HFF-Myc (cell line): ENCODE measurements around the gene DUS2.

Source experiments
- DNase-seq: peaks from one replicate; pipeline ENCODE4 v3.0.0-alpha.2; 2011; ENCODE audit warnings: low read depth; ENCODE audit errors: extremely low read depth
- H3K4me3 ChIP-seq: replicated peaks from 2 replicates; pipeline ENCODE4 v1.5.1; 2011; ENCODE audit warnings: low read depth, mild to moderate bottlenecking, control low read depth, low read length
- TF ChIP-seq, protein P1 (sequence below): IDR thresholded peaks from 2 replicates; pipeline ENCODE4 v1.5.1; 2012; ENCODE audit warnings: mild to moderate bottlenecking, low read depth, low read length, control low read depth; ENCODE audit errors: missing control alignments

The DUS2 gene

DNA sequence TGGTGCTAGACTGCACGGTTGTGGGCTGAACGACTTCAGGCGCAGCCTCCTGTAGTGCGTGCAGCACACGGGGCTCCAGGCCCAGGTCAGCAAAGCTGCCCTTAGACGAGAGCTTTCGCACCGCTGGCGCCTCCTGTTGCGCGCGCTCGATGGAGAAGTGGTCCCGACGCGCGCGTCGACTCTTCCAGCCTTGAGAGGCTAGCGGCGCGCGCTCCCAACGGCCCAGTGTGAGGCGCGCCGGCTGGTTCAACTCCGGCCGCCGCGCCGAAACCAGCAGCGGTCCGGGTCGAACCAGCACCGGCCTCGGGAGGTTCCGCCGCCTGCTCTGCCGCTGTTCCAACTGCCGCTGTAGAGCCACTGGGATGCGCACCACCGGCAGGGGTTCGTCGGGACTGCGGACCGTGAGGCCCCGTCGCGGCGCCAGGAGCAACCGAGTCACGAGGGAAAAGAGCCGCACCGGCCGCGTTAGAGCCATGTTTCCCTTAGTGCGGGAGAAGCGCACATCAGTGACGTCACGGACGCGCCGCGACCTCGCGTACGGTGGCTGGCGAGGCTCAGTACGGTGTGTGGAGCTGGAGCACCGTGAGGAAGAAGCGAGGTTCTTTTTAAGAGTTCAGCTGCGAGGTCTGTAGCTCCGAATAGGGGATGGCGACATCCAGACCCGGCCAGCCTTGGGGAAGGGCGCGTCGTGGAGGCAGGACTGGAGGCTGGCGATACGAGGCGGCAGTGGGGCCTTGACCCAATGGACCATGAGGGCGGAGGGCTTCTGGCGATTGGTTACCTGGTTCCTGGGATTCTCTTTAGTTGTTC lies at the start of gene DUS2, which contains the start of gene DDX28:
Gene DUS2 (plus strand): TSS at position 557 of the 810 bp plus-strand sequence. CDS start 14,740 bp downstream, outside the sequence.
Gene DDX28 (minus strand): TSS at position 505 of the 810 bp plus-strand sequence. CDS start 30 bp downstream, at position 475.
- H3K4me3 ChIP-seq = peak within 1 kb of the TSS; percentile 99
- DNase-seq = peak; percentile 82
- TF ChIP-seq, protein P1, sequence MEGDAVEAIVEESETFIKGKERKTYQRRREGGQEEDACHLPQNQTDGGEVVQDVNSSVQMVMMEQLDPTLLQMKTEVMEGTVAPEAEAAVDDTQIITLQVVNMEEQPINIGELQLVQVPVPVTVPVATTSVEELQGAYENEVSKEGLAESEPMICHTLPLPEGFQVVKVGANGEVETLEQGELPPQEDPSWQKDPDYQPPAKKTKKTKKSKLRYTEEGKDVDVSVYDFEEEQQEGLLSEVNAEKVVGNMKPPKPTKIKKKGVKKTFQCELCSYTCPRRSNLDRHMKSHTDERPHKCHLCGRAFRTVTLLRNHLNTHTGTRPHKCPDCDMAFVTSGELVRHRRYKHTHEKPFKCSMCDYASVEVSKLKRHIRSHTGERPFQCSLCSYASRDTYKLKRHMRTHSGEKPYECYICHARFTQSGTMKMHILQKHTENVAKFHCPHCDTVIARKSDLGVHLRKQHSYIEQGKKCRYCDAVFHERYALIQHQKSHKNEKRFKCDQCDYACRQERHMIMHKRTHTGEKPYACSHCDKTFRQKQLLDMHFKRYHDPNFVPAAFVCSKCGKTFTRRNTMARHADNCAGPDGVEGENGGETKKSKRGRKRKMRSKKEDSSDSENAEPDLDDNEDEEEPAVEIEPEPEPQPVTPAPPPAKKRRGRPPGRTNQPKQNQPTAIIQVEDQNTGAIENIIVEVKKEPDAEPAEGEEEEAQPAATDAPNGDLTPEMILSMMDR = no peak

DNA sequence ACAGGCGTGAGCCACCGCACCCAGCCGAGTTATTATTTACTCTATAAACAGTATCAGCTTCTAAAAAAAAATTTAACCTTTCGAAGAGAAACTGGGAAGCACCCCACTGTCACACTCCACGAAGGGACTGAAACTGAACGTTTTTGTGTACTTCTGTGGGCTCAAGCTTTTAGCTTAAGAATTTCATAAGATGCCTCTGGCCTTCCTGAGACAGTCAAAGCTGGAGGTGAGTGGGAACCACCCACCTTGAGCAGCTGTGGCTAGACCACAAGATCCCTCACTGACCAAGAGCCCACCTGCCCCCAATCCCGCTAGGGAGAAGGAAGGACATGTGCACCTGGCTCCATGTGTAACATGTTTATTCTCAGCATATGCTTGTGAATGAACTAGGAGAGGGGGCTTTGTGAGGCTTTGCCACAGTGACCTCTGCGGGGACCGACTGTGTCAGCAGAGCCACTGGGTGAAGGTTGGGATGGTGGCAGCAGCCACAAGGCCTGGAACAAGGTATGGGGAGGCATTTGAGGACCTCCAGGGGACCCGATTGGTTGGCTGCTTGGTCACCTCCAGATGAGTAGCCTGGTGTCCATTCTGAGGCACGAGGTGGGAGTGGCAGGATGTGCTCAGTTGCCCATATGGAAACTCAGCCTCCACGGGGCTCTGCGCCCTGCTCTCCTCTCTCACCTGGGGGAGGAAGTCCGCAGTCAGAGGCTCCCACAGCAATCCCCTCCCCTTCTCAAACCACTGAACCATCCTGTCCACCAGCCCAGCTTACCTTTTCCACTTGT lies 47.6 kb upstream of the DUS2 start:
- no peak for DNase-seq
- H3K4me3 ChIP-seq = no peak overlapping the region
- TF ChIP-seq, protein P1 = no peak

DNA sequence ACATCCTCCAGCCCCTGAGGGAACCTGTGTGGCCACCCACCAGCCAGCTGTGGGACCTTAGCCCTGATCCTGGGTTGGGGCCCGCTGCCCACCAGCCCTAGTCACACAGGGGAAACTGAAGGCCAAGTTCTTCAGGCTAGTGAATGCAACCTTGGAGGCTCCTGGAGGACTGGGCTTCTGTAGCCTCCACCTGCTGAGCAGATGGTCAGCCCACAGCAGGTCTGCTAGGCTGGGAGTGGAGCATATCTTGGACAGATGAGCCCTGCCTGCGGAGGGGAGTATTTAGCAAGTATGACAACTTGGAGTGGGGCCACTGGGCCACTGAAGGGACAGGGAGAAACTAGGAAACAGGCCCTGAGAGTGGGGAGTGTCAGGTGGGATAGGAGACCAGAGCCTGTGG lies 46.9 kb upstream of the DUS2 start:
- no peak for DNase-seq
- TF ChIP-seq, protein P1 = no peak
- H3K4me3 ChIP-seq = no peak overlapping the region

DNA sequence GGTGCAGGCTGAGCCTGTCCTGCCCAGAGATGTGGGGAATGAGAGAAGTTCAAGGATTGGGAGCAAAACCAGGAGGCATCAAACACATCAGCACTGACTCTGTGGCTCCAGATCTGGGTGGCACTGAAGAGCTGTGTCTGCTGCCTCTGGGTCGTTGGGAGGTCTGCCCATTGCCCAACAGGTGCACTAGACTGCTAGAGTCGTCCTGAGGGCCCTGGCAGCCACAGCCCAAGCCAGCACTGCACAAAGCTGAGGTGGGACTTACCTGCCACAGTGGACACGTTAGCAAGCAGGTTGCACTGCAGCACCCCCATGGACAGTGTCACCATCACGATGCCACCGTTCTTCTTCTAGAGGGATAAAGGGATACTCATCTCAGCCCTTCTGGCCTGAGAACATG lies 46.1 kb upstream of the DUS2 start:
- no peak overlapping the region for H3K4me3 ChIP-seq
- TF ChIP-seq, protein P1 = no peak
- no peak for DNase-seq

DNA sequence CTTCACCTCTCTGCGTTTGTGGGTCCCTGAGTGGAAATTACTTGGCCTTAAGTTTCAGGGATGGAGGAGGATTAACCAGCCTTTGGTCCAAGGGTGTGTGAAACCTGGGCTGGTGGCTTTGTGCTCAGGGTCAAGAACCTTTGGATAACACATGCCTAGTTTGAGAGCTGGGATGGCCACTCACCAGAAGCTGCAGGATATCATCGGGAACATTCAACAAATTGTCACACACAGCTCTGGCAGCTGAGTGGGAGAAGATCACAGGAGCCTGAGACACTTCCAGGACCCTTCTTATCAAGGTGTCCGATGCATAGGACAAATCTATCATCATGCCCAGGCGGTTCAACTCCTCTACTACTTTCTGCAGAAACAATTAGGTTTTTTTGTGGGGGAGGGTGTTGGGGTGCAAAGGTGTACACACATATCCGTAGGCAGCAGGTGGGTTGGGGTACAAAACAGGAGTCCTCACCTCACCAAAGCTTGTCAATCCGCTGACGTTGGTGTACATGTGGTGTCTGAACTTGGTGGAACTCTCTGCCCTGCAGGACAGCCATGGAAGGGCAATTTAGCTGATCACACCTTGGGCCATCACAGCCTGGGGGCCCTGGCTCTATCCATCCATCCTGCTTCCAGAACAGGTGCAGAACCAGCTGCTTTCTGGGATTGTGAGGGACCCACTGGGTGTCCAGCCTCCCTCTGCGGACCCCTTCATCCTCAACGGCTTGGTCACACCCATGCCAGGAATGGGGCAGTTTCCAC lies 45.4 kb upstream of the DUS2 start:
- DNase-seq = no peak
- TF ChIP-seq, protein P1 = no peak
- no peak overlapping the region for H3K4me3 ChIP-seq

DNA sequence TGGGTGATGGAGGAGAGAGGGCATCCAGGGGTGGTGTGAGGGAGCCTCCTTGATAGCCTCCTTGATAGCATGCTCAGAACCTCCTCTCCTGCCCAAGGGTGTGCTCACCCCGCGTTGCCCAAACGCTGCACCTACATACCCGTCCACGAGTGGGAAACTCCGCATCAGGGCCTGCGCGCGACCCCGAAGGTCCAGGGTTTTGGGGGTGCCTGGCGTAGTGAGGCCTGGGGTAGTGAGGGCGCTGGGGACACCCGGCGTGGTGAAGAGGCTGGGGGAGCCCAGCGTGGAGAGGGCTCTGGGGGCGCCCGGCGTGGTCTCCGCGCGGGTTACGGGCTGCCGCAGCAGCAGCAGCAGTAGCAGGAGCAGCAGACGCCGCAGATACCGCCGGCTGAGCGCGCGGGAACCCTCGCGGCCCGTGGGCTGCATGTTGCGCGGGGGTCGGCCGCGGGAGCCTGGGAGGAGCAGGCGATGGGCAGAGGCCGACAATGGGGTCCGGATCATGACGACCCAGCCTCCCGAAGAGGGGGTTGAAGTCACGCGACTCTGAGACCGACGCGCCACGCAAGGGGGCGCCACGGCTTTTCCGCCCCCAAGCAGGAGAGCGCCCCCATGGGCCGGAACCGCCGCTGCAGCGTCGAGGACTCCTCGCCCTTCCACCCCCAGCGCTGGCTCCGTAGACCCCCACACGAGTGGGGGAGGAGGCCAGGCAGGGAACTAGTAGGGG lies 43.0 kb upstream of the DUS2 start, which contains the start of gene DPEP3:
Gene DPEP3 (minus strand): TSS at position 545 of the 724 bp plus-strand sequence. CDS start 119 bp downstream, at position 426.
- no peak for DNase-seq
- no peak within 1 kb of the TSS for H3K4me3 ChIP-seq
- TF ChIP-seq, protein P1 = peak; percentile 24
